Pulmonary artery endothelial cell (primary cell): ENCODE measurements around the gene DPEP1. TPM values are rescaled to one million over a fixed set of nuclear protein-coding genes. Genes with fewer than 3 reads are reported as not detected.
"Not testable (repeated sequence)": the region's sequence is repeated elsewhere in the genome, so short reads cannot be mapped to it uniquely, and the experiment has no call there.

ENCODE experiments used
- DNase-seq: peaks from one replicate; pipeline ENCODE4 v3.0.0-alpha.2; 2011; ENCODE audit warnings: low read depth, low spot score
- total RNA-seq: library from RNA; depleted of rRNA; stranded (reverse); fragments of >200 nt; gene quantifications from 2 replicates; pipeline ENCODE4 v1.2.3, GENCODE V29; 2014

Gene DPEP1
- total RNA-seq, 1 donor from 2014 or later = 0.07 TPM

DNA sequence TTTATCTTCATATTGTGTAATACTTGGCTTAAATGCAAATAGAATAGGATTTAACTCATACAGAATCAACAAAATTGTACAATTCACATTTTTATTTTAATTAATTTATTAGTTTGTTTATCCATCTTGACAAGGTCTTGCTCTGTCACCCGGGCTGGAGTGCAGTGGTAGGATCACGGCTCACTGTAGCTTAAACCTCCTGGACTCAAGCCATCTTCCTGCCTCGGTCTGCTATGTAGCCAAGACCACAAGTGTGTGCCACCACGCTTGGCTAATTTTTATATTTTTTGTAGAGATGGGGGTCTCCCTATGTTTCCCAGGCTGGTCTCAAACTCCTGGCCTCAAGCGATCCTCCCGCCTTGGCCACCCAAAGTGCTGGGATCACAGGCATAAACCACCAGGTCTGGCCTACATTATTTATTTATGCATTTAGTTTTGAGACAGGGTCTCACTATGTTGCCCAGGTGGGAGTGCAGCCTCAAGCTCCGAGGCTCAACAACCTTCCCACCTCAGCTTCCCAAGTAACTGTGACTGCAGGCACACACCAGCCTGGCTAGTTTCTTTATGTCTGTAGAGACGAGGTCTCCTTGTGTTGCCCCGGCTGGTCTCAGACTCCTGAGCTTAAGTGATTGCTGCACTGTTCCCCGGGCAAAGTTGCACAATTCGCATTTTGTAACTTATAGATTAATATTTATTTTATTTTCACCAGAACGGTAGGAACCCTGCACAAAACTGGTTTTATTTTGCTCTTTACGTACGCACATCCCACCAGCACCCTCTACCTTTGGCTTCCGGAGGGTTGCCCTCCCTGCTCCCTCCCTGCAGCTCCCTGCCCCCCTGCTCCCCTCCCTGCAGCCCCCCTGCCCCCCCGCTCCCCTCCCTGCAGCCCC lies 4.9 kb downstream of the DPEP1 start:
- DNase-seq = no peak

DNA sequence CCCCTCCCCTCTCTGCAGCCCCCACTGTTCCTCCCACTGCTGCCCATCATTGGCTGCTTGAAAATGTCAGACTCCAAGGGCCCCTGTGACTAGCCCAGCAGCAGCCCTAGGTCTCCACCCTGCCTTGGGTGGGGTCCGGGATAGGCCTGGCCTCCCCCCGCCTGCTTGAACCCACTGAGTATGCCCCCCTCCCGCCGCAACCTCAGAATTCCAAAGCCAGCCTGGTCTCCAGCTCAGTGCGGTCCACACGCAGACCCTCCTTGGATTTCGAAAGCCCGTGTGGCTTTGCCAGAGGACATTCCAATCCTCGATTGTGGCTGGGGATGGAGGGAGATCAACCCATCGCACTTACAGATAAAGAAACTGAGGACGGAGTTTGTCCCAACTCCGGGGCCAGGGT lies 6.4 kb downstream of the DPEP1 start:
- DNase-seq = no peak

DNA sequence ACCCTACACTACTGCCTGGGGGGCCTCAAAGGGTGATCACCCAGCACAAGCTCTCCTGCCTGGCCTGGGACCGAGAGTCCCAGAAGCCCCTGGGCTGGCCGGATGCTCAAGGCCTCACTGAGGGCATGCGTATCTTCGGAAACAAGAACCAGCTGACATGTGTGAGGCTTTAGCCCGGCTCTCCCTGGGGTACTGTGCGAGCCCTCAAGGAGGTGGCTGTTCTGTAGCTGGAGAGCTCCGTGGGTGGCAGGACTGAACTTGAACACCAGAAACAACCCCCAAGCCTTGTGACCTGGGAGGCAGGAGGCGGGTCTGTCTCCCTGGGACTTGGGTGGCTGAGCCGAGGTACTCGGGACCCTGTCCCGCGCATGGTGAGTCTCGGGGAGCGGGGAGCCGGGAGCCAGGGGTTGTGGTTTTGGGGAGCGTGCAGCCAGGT lies 7.0 kb downstream of the DPEP1 start:
- DNase-seq = no peak

DNA sequence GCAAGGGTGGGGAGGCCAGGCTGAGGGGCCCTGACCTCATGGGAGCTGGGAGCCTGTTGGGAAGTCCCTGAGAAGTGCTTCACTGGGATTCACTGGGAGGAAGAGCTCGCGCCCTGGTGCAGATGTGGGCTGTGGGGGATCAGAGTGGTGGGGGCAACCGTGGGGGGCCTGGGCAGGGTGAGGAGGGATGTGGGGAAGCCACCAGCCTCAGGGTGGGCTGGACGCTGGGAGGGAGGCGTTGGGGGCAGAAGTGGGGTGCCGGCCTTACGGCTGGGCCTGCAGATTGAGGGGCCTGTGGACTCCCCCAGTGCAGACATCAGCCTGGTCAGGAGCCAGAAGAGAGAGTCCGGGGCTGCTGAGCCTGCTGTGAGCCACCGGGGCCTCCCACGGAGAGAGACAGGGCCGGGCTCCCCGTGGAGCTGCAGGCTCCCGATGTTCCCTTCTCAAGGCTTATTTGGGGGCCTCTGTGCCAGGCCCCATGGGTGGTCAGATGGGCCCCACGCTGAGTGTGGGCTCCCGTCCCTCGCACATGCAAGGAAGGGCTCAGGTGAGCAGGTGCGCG lies 7.8 kb downstream of the DPEP1 start:
- DNase-seq = no peak

DNA sequence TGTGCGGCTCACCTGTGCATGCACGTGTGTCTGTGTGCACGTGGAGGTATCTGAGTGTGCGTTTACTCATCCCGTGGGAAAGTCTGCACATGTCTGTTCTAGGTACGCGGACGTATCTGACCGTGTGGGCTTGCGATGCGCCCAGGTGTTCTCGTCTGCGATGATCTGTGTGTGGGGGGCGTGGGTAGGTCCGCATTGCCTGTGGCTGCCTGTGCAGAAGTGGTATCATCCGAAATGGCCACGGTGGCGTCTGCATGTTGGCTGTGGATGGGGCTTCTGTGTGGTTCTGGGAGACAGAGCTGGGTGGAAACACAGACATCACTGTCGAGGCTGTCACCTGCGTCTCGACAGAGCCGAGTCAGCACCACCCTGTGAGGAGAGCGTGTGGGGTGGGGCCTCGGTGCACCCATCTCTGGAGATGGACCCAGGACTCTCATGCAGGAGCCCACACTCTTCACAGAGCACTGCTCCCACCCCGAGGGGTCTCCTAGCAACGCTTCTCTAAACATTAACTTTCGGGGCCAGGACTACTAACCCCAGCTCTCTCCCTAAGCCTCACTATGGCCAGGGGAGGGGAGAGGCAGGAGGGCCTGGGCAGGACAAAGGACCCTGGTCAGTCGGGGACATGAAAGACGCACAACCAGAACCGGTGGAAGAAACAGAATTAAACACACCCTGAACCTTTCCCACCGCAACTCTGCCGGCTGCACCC lies 8.4 kb downstream of the DPEP1 start:
- DNase-seq = no peak

DNA sequence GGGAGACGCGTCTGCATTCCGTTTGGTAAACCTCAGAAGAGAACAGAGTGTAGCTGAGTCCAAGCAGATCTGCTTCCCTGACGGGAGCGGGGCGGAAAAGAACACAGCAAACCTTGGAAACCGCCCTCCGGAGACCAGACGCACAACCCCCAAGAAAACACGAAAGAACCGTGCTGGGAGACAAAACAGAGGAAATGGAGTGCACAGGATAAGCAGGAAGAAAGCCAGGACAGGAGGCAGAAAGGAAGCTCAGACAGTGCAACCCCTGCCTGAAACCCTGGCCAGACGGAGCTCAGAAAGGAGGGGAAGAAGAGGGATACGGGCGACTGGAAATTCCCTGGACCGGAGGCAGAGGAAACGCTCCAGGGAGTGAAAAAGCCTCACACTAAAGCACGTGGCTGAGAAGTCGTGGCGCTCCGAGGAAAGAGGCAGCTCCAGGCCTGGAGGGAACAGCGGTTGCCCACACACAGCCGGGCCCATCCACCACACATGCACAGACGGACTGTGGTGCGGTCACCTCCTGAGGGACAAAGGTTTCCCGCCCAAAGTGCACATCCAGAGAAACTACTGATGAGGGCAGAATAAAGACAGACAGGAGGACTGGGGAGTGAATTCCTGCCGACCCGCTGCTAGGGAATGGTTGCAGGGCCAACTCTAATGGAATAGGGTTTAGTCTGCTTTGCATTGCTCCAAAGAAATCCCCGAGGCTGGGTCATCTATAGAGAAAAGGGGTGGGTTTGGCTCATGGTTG lies 10.2 kb downstream of the DPEP1 start:
- DNase-seq = peak; percentile 66

DNA sequence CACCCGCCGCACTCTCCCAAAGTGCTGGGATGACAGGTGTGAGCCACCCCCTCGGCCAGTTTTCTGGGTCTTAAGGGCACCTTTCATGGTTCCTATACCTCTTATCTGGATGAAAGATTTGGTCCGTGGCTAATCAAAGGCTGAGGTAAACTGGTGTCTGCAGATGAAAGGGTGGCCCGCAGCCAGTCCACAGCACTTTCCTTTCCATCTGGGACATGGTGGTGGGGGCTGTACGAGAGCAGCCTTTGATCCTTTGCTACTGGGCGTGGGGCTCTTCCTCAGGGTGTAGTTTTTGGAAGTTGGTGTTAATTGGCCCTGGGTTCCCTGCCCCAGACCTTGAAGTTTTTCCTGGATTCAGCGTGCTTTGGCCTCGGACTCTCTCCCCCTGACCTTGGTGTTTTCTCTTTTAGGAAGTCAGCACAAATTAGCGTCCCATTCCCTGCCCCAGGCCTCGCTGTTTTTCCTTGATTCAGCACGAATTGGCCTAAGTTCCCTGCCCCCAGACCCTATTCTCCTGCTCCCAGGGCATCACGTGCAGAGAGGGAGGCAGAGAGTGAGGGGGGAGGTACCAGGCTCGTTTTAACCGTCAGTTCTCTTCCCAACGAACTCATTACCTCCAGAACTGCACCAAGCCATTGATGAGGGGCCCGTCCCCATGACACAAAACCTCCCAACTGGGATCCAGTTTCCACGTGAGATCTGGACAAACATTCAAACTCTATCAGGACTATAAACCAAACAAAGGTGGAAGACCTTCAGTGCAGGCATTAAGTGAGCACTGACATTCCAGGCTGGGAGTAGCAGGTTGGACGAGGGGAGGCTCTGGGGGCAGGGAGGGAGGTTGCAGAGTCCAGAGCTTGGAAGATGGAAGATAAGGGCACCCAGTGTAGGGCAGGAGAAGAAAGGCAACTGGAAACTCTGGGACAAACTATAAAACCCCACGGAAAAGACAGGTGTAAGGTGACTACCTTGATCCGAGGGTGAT lies 11.6 kb downstream of the DPEP1 start:
- no peak for DNase-seq

DNA sequence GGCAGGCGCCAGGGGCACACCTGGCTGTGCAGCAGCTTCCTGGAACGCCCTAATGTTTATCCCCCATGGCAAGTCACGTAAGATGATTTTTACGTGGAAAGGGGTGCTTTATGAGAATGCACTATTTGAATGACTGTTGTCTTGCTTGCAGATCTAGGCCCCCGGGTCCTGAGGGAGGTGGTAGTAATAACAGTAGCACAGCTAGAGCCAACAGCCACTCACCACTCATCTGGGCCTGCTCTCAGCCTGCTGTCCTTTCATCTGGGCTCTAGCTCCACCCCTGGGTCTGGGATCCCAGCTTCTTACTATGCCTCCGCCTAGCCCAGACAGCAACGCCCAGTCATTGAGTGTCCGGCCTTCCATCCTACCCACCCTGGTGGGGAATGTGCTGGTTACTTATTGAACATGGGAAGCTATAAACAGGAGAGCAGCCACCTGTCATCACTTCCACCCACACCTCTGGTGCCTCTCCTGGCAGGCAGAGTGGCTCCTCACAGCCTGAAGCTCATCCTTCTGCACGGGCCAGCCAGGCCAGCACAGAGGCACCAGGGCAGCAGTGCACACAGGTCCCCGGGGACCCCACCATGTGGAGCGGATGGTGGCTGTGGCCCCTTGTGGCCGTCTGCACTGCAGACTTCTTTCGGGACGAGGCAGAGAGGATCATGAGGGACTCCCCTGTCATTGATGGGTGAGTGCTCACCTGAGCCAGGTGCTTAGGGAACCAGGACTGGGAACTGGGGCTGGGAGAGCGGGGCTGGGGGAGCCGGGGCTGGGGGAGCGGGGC lies 16.6 kb downstream of the DPEP1 start:
- DNase-seq = no peak

DNA sequence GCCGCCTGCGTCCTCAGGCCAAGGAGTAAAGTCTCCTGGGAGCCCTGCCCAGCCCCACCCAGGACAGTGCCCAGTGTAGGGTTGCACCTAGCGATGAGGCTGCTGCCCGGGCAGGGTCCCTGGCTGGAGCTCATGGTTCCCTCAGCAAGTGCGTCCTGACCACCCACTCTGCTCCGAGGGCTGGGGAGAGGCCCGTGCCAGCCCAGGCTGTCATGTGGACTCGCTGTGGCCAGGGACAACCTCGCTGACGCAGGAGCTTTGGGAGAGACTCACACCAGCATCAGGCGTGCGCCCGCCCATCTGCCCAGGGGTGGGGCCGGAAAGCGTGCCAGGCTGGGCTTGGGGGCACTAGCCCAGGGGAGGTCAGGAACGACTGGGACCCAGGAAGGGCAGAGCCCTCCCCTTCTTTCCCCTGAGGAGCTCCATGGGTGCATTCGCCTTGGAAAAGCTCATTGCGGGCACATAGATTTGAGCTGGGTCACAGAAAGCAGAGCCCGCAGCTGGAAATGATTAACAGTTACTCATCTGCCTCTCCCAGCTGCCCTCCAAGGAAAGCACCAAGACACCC lies 19.7 kb downstream of the DPEP1 start:
- DNase-seq = no peak

DNA sequence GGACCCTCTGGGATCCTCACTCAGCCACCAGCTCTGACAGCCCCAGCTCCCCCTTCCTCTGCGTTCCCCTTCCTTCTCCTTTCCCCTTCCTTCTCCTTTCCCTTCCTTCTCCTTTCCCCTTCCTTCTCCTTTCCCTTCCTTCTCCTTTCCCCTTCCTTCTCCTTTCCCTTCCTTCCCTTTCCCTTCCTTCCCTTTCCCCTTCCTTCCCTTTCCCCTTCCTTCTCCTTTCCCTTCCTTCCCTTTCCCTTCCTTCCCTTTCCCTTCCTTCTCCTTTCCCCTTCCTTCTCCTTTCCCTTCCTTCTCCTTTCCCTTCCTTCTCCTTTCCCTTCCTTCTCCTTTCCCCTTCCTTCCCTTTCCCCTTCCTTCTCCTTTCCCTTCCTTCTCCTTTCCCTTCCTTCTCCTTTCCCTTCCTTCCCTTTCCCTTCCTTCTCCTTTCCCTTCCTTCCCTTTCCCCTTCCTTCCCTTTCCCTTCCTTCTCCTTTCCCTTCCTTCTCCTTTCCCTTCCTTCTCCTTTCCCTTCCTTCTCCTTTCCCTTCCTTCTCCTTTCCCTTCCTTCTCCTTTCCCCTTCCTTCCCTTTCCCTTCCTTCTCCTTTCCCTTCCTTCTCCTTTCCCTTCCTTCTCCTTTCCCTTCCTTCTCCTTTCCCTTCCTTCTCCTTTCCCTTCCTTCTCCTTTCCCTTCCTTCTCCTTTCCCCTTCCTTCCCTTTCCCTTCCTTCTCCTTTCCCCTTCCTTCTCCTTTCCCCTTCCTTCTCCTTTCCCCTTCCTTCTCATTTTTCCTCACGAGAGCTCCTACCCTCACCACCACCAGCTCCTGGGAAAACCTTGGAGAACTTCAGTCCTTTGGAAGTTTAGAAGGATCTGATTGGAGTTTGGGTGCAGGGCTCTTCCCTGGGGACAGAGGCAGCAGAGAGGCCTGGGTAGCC lies 21.3 kb downstream of the DPEP1 start:
- DNase-seq = not testable (repeated sequence)

DNA sequence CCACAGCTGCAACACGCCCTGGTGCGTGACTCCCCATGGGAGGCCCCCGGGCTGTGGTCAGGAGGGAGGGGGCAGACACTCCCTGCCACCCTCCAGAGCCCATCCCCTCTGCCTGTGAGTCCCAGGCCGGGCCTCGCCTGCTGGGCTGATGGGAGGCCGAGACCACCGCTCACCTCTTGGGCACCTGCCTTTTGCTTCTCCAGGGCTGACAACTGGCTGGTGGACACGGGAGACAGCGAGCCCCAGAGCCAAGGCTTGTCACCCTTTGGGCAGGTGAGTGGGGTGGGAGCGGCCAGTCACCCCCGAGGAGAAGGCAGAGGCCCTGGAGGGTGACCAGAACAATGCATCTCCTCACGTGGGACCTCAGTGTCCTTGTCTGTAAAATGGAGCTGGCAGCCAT lies 23.2 kb downstream of the DPEP1 start:
- DNase-seq = no peak

DNA sequence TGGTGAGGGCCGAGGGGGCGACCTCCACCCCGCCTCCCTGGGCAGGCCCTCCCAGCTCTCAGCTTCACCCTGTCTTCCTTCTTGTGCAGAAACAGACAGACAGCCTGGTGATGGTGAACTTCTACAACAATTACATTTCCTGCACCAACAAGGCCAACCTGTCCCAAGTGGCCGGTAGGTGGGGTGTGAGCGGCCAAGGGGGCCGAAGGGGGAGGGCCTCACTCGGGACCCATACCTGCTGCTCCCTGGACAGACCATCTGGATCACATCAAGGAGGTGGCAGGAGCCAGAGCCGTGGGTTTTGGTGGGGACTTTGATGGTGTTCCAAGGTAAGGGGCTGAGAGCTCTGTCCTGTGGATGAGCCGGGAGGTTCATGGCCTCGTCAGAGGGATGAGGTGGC lies 23.9 kb downstream of the DPEP1 start:
- DNase-seq = no peak

DNA sequence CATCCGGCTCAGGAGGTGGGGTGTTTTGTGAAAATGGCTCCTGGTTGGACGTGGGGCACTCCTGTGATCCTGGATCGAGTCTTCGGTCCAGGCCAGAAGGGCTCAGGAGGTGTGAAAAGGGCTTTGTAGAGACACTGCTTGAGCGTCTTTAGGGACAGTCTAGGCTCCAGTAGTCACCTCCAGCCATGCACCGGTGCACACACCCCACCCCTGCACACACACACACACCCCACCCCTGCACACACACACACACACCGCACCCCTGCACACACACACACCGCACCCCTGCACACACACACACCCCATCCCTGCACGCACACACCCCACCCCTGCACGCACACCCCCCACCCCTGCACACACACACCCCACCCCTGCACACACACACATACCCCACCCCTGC lies 25.0 kb downstream of the DPEP1 start:
- no peak for DNase-seq

DNA sequence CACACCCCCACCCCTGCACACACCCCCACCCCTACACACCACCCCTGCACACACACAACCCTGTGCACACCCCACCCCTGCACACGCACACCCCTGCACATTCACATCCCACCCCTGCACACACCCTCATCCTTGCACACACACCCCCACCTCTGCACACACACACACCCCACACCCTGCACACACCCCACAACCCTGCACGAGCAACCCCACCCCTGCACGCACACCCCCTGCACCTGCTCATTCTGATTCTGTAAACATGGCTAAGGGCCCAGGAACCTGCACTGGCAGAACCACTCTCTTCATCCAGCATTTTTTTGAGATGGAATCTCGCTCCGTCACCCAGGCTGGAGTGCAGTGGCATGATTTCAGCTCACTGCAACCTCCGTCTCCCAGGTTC lies 25.9 kb downstream of the DPEP1 start:
- no peak for DNase-seq

DNA sequence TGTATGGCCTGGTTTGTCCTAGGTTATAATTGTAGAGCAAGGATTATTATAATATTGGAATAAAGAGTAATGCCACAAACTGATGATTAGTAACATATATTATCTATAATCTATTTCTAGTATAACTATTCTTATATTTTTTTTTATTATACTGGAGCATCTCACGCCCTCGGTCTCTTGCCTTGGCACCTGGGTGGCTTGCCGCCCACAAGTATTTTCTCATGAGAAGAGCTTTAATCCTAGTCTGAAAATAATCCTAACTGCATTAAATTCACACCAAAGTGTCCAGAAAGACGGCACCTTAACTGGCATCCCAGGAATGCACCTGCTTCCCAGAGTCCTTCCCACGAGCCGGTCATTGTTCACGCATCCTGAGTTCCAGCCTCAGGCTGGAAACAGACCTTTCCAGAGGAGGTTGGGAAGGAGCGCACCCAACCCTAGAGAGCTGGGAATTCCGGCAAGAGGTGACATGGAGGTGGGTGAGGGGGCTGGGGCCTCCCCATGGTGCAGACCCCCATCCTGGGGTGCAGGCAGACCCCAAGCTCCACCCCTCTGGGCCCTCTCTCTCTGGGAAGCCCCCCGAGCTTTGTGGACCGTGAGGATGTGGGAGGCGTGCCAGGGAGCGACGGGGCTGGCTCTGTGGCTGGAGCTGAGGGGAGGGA lies 28.1 kb downstream of the DPEP1 start:
- DNase-seq = no peak

DNA sequence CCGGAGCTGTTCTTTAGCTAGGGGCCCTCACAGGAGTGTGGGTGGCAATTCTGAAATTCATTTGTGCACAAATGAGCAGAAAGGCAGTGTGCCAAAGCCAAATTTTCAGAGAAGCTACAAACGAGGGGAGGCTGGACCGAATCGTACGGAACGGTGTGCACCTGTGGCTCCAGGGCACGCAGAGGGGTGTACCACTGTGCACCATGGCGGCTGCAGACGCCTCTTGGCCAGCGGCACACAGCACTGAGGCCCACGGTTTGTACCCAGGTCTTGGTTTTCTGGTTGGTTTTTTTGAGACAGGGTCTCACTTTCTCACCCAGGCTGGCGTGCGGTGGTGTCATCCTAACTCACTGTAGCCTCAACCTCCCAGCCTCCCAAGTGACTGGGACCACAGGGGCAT lies 29.1 kb downstream of the DPEP1 start:
- DNase-seq = no peak

DNA sequence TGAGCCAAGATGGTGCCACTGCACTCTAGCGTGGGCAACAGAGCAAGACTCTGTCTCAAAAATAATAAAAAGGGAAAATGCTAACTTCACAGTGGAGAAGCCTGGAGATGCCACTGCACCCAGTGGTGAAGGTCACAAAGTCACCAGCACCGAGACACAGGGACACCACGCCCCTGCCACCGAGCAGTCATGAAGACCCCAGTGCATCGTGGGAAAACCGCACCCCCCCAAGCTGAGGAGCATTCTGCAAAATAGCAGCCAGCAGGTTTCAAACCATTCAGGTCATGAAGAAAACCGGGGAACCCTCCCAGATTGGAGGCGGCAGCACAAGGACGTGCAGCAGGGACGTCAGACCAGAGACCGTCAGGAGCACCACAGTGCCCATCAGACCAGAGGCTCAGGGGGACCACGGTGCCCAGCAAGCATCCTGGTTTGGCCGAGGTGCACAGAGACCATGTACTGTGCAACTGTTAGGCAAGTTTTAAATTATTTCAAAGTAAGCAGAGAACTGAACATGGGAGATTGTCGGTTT lies 30.4 kb downstream of the DPEP1 start:
- no peak for DNase-seq

DNA sequence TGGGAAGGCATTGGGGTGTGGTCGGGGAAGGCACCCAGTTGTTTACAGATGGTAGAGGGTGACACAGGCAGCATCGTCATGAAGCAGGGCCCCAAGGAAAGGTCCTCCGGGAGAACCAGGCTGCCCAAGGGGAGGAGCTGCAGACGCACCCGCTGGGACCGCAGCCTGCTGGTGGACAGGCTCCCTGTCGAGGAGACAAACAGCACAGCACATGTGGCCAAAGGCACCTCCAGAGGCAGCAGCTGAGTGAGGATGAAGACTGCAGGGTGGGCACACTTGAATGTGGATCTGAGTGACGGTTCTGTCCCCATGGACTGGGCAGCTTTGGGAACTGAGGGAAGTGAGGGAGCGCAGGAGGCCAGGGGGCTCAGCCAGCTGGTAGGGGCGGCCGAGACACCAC lies 31.7 kb downstream of the DPEP1 start:
- no peak for DNase-seq
